ENCODE results near the gene RANBP3.

DNA sequence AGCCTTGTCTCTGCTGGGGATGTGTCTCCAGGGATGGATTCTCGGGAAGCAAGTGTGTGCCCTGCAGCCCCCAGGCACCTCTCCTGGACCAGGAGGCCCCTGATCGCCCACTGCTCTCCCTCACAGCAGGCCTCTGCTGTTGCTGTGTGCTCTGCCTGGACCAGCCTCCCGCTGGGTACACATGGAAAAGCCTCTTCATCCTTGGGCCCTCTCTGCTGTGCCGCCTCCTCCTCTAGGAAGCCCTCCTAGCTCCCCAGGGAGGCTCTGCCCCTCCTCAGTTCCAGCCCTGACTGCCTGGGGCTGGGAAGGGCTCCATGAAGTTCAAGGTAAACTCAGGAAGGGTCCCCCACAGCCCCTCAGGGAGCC, 86.4 kb downstream of the RANBP3 start:
- no peak for TF ChIP-seq SIN3A (IDR thresholded peaks at IDR 0.05; ENCODE audit: low read depth)
- TF ChIP-seq EGR1 (IDR thresholded peaks at IDR 0.05; ENCODE audit: low read depth) = no peak
- TF ChIP-seq, protein P1, sequence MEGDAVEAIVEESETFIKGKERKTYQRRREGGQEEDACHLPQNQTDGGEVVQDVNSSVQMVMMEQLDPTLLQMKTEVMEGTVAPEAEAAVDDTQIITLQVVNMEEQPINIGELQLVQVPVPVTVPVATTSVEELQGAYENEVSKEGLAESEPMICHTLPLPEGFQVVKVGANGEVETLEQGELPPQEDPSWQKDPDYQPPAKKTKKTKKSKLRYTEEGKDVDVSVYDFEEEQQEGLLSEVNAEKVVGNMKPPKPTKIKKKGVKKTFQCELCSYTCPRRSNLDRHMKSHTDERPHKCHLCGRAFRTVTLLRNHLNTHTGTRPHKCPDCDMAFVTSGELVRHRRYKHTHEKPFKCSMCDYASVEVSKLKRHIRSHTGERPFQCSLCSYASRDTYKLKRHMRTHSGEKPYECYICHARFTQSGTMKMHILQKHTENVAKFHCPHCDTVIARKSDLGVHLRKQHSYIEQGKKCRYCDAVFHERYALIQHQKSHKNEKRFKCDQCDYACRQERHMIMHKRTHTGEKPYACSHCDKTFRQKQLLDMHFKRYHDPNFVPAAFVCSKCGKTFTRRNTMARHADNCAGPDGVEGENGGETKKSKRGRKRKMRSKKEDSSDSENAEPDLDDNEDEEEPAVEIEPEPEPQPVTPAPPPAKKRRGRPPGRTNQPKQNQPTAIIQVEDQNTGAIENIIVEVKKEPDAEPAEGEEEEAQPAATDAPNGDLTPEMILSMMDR (IDR thresholded peaks at IDR 0.05 in 2 of 3, conservative IDR thresholded peaks at IDR 0.05 in 1 of 3; ENCODE audit: borderline replicate concordance in 1 of 3, insufficient read depth in 1 of 3, low read depth in 2 of 3, low read length in 2 of 3) = no peak
- no peak for TF ChIP-seq POLR2A (IDR thresholded peaks at IDR 0.05; ENCODE audit: borderline replicate concordance, extremely low read depth, insufficient read depth, insufficient read length)
- TF ChIP-seq JUND (IDR thresholded peaks at IDR 0.05) = no peak
- TF ChIP-seq EZH2phosphoT487 (IDR thresholded peaks at IDR 0.05; ENCODE audit: borderline replicate concordance) = no peak
- TF ChIP-seq, protein P2, sequence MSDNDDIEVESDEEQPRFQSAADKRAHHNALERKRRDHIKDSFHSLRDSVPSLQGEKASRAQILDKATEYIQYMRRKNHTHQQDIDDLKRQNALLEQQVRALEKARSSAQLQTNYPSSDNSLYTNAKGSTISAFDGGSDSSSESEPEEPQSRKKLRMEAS (IDR thresholded peaks at IDR 0.05) = no peak

Measured in HCT116 (cell line).